AG10803 (cell line): Measurements from ENCODE around the gene CLOCK.

ENCODE experiments used
- DNase-seq: peaks from one replicate; pipeline ENCODE4 v3.0.0; 2010; ENCODE audit warnings: low read depth
- H3K4me3 ChIP-seq: 2 replicates; pipeline ENCODE4 v1.5.1; 2011; ENCODE audit warnings: mild to moderate bottlenecking, low read length, control low read depth
- TF ChIP-seq, protein P1 (sequence below): conservative IDR thresholded peaks from 2 replicates; pipeline ENCODE4 v1.5.1; 2011; ENCODE audit warnings: mild to moderate bottlenecking, low read length, control low read depth, inconsistent platforms

The CLOCK gene

DNA sequence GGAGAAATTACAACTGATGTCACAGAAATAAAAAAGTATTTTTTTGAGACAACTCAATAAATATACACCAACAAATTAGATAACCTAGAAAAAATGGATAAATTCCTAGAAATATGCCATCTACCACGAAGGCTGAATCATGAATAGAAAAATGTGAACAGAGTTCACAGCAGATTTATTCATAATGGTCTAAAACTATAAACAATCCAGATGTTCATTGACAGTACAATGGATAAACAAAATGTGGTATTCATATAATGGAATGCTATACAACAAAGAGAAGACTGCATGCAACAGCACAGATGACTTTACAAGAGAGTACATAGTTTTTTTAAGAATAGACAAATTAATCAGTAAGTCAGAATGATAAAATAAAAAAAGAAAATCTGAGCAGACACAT is 55.2 kb downstream of the CLOCK start:
- TF ChIP-seq, protein P1, sequence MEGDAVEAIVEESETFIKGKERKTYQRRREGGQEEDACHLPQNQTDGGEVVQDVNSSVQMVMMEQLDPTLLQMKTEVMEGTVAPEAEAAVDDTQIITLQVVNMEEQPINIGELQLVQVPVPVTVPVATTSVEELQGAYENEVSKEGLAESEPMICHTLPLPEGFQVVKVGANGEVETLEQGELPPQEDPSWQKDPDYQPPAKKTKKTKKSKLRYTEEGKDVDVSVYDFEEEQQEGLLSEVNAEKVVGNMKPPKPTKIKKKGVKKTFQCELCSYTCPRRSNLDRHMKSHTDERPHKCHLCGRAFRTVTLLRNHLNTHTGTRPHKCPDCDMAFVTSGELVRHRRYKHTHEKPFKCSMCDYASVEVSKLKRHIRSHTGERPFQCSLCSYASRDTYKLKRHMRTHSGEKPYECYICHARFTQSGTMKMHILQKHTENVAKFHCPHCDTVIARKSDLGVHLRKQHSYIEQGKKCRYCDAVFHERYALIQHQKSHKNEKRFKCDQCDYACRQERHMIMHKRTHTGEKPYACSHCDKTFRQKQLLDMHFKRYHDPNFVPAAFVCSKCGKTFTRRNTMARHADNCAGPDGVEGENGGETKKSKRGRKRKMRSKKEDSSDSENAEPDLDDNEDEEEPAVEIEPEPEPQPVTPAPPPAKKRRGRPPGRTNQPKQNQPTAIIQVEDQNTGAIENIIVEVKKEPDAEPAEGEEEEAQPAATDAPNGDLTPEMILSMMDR, result no peak

DNA sequence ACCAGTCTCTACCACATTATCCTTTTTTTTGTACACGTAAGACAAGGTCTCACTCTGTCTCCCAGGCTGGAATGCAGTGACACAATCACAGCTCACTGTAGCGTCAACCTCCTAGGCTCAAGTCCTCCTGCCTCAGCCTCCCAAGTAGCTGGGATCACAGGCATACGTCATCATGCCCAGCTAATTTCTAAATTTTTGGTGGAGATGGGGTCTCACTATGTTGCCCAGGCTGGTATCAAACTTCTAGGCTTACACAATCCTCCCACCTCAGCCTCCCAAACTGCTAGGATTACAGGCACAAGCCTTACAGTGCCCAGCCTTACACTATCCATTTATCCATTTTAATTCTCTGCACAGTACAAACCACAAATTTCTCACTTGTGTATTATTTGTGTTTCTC is 58.0 kb downstream of the CLOCK start:
- TF ChIP-seq, protein P1, result no peak
- no peak for DNase-seq
- H3K4me3 ChIP-seq, result no peak overlapping the region

More for the DNA sequence above, 55.2 kb downstream of the CLOCK start:
- no peak overlapping the region for H3K4me3 ChIP-seq
- peak; percentile 73 for DNase-seq

DNA sequence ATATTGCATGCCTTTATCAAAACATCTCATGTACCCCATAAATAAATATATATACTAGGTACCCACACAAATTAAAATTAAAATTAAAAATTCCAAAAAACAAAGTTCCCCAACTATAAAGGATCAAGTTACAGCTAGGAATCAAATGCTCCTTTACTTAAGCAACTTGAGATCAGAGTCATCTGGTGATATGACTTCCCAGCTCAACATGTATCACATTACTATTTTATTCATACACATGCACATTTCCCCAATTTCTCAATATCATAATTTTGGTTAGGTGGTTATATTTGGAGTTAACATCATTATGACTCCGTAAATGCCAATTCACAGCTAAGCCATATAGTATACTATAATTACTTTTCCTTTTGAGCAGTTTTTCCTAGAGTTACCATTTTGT is 60.9 kb downstream of the CLOCK start:
- H3K4me3 ChIP-seq, result no peak overlapping the region
- TF ChIP-seq, protein P1, result no peak
- DNase-seq, result no peak

DNA sequence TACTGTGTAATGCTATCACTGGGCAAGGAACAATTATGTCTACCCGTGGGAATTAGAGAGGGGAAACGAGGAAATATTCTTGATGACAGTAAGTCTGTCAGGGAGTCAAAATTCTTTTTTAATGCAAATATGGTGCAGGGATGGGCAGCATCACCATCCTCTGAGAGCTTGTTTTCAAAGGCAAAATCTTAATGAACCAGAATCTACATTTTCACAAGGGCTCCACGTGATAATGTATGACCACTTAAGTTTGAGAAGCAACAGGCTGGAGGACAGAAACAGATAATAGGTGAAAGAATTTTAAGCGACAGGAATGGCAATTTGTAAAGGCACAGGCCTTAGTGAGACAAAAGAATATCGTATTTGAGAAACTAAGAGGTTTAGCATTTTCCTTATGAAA is 63.4 kb downstream of the CLOCK start:
- no peak for DNase-seq
- TF ChIP-seq, protein P1, result no peak
- no peak overlapping the region for H3K4me3 ChIP-seq

DNA sequence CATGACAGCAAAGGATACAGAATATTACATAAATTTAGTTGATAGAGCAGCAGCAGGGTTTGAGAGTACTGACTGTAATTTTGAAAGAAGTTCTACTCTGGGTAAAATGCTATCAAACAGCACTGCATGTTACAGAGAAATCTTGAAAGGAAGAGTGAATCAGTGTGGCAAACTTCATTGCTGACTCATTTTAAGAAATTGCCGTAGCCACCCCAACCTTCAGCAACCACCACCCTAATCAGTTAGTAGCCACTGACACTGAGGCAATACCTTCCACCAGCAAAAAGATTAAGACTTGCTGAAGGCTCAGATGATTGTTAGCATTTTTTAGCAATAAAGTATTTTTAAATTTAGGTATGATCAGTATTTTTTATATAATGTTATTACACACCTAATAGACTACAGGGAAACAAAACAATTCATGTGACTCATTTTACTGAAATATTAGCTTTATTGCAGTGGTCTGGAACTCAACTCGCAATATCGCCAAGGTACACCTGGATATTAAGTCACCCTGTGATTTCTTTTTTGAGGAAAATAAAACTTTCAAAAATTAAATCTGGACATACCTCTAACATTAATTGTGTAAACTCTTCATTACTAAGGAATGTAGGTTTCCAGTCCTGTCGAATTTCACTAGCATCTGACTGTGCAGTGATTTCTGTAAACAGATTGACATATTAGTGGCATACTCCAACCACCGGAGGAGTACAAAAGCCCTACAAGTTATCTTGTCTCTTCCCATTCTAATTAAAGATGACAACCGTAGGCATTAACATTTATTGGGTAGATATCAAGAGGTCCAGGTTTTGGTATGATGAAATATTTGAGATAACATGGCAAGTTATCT is 71.1 kb downstream of the CLOCK start:
- peak; percentile 69 for DNase-seq
- TF ChIP-seq, protein P1, result no peak
- no peak overlapping the region for H3K4me3 ChIP-seq

DNA sequence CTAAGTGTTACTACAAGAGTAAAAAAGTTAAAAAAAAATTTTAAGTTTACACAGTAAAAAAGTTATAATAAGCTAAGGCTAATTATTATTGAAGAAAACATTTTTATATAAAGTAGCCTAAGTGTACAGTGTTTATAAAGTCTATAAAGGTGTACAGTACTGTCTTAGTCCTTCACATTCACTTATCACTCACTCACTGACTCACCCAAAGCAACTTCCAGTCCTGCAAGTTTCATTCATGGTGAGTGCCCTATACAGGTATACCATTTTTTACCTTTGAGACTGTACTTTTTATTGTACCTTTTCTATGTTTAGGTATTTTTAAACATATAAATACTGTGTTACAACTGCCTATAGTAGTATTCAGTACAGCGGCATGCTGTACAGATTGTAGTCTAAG is 76.7 kb downstream of the CLOCK start:
- DNase-seq, result no peak
- TF ChIP-seq, protein P1, result no peak
- no peak overlapping the region for H3K4me3 ChIP-seq

DNA sequence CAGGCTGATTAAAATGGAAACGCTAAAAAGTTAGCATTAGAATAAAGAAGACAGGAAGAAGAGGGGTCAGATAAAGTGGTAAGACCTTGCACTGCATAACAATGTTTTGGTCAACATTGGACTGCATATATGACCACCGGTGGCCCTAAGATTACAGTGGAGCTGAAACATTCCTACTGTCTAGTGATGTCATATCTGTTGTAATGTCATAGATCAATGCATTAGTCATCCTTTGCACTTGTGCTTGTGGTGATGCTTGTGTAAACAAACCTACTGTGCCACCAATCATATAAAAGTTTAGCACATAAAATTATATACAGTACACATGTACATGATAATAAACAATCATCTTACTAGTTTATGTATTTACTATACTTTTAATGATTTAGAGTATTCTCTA is 78.0 kb downstream of the CLOCK start:
- TF ChIP-seq, protein P1, result no peak
- H3K4me3 ChIP-seq, result no peak overlapping the region
- DNase-seq, result peak; percentile 45
